ENCODE data around the gene DNM1.

Gene DNM1

GRCh38 chr9:128205296-128205944 is 2.2 kb downstream of the DNM1 start:
- no peak for DNase-seq (ENCODE audit: low spot score)

DNA sequence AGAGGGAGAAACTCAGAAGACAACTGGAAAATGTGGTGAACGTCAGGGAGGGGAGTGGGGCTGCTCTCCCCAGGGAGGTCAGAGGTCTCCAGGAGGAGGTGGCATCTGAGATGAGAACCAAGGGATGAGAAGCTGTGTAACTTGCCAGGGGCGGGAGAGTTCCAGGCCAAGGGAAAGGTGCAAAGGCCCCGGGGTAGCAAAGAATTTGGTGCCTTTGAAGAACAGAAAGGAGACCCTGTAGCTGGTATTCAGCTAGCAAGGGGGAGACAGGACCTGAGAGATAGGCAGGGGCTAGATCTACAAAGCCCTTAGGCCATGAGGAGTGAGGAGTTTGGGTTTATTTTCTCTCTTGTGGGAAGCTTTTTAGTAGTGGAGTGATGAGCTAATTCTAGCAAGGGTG is 3.3 kb downstream of the DNM1 start:
- no peak for DNase-seq (ENCODE audit: low spot score)

DNA sequence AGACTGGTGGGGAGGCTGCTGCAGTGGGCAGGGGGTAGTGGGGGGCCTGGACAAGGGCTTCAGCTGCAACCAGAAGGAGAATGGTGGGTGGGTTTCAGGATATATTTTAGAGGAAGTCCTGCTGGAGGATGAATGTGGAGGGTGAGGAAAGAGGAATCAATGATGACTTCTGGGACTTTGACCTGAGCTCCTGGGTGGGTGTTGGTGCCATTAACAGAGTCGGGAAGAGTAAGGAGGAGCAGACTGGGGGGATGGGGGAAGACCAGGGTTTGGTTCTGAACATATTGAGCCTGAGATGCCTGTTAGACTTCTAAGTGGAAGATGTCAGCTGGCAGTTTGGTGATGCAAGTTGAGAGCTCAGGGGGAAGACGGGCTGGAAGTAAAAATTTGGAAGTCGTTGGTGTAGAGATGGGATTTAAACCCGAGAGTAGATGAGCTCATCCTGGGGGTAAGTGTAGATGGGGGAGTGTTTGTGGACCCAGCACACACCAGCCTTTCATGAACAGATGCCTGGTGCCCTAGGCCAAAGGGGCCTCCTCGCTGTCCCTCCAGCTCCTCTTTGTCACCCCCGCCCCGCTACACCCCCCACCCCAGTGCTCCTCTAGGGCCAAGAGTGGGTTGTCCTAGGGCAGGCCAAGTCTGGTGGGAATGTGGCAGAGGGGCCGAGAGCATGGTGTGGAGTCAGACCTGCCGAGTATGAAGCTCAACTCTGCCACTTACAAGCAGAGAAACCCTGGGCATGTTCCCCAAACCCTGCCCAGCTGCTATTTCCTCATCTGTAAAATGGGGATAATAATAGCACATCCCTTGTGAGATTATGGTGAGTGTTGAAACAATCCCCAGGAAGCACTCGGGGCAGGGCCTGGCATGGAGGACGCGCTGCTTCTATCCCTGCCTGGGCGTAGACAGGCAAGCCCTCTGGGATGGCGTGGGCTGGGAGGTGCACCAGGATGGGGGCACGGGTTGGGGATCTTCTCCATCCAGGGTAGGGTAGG is 4.0 kb downstream of the DNM1 start:
- DNase-seq (ENCODE audit: low spot score) = no peak

GRCh38 chr9:128208386-128208785 is 5.2 kb downstream of the DNM1 start:
- no peak for DNase-seq (ENCODE audit: low spot score)

GRCh38 chr9:128208946-128209669 is 5.9 kb downstream of the DNM1 start:
- no peak for DNase-seq (ENCODE audit: low spot score)

DNA sequence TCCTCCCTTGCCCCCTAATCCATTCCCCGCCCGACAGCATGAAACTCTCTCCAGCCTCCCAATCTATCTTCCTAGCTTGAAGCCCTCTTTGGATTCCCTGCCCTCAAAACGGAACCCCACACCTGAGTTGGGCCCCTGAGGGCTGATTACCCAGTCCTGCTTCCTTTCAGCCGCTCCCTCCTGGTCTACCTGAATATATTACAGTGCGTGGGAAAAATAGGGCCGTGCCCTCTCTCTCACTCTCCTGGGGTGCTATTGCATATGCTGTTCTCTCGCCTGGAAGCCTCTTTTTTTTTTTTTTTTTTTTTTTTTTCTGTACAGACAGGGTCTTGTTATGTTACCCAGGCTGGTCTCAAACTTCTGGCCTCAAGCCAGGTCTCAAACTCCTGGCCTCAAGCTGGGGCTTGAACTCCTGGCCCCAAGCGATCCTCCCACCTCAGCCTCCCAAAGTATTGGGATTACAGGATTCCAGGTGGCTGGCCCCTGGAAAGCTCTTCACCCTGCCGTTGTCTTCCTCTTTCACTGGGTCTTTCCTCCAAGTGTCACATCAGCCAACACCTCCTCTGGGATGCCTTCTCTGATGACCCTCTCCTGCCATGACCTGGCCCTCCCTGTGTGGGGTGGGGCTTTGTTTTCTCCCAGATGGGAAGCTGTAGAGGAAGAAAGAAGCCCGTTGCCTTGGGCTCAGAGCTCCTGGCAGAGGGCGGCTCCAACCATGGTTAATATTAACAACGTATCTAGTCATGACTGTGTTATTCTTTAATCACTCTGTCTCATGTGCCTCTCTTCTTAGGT is 8.2 kb downstream of the DNM1 start:
- no peak for DNase-seq (ENCODE audit: low spot score)

DNA sequence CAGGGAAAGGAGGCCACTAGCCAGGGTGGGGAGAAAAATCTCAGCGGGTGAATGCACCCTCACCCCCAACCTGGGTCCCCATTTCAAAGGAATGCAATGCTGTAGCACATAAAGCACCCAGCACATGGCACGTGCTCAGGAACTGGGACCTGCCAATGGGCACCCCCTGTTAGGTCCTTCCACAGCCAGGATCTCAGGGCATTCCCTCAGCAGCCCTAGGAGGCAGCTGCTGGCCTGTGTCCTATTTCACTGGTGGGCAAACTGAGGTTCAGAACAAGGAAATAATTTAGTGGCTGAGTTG is 8.8 kb downstream of the DNM1 start:
- no peak for DNase-seq (ENCODE audit: low spot score)

GRCh38 chr9:128213746-128214497 is 10.7 kb downstream of the DNM1 start:
- DNase-seq (ENCODE audit: low spot score) = no peak

DNA sequence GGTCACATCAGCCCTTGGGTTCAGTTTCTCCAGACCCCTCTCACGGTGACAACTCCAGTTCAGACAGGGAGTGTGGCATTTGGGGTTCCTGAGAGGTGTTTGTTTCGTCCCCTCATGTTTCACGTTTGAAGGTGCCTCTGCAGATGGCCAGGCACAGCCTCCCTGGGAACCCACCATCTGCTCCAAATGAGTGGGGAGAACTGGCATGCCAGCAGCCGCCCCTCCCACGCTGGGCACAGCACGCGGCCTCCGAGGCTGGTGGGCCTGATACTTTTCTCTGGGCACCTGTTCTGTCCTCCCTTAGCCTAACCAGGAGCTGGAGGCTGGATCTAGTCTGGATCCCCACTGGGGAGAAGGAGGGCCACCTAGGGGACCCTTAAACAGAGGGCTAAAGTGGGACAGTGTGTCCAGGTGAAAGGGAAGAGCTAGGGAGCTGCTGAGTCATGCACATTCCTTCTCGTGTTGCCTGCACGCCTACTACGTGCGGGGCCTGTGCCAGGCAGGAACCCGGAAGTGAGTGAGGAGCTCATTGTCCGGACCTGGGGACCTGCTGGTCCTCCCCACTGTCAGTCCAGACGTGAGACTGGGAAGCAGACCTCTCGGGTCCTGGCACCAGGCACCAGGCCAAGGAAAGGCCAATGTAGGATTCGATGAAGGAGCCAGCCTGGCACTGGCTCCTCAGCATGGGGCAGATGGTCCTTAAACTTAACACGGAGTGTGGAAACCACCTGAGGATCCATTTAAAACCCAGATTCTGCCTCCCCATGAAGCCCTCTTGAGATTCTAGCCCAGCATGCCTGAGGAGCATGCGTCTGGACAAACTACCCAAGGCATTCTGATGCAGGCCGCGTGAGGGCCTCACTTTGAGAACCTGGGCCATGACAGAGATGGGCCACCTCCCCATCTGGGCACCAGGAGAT is 11.7 kb downstream of the DNM1 start:
- no peak for DNase-seq (ENCODE audit: low spot score)

GRCh38 chr9:128215491-128216409 is 12.6 kb downstream of the DNM1 start:
- no peak for DNase-seq (ENCODE audit: low spot score)

DNA sequence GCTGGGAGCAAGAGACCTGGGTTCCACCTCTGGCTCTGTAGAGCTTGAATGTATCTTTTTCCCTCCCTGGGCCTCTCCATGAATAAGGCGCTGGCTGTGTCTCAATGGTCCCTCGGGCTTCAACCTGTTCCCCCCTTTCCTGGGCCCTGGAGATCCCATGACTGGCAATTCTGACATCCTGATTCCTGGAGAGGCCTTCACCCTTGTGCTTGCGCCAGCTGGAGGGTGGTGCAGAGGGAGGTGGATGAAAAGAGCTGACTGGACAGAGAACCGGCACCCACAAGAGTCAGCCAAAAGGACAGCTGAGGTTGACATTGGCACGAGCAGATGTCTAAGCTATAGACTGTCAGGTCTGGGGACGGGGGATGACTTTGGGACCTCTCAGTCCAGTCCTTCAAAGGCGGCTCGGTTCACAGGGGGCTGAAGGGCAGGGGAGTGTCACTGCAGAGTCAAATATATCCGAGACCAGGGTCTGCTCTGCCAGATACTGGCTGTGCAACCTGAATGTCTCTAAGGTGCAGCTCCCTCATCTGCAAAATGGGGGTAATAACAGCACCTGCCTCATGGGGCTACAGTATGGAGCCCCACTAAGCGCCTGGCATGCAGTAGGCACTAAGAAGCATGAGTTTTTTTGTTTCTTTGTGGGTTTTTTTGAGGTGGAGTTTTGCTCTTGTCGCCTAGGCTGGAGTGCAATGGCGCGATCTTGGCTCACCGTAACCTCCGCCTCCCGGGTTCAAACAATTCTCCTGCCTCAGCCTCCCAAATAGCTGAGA is 13.8 kb downstream of the DNM1 start:
- DNase-seq (ENCODE audit: low spot score) = no peak

DNA sequence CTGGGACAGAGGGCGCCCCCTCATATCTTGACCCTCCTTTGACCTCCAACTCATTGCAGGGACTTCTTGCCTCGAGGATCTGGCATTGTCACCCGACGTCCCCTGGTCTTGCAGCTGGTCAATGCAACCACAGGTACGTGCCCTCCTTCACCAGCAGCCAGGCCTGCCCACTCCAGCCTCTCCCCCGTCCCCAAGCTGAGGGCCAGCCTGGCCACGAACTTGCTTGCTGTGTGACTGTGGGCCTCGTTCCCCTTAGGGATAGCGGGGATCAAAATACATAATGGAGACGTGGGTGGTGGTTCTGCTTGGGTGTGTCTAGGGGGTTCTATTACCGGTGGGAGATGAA is 15.0 kb downstream of the DNM1 start:
- no peak for DNase-seq (ENCODE audit: low spot score)

DNA sequence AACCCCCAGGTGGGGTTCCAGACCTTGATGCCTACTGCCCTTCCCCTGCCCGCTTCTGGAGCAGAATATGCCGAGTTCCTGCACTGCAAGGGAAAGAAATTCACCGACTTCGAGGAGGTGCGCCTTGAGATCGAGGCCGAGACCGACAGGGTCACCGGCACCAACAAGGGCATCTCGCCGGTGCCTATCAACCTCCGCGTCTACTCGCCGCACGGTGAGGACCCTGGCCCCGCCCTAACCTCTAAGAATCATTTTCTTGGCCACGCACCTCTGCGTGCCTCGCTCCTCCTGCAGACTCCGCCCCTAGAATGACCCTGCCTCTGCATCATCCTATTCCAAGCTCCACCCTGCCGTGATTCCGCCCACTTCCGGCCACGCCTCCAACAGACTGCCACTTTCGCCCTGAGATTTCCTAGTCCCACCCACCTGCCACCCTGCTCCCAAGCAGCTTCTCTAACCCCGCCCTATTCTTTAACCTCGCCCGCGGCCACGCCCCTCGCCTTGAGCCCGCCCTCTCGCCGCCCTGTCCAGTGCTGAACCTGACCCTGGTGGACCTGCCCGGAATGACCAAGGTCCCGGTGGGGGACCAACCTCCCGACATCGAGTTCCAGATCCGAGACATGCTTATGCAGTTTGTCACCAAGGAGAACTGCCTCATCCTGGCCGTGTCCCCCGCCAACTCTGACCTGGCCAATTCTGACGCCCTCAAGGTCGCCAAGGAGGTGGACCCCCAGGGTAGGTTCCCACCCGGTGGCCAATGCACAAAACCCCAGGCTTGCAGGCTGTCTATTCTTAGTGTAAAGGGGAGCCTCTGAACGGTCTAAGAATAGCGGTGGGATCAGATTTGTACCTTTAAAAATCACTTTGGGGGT is 15.6 kb downstream of the DNM1 start:
- DNase-seq (ENCODE audit: low spot score) = peak; percentile 99

- no peak for DNase-seq (ENCODE audit: low spot score)
These were observed 16.7 kb downstream of the DNM1 start for GRCh38 chr9:128219831-128220230.

DNA sequence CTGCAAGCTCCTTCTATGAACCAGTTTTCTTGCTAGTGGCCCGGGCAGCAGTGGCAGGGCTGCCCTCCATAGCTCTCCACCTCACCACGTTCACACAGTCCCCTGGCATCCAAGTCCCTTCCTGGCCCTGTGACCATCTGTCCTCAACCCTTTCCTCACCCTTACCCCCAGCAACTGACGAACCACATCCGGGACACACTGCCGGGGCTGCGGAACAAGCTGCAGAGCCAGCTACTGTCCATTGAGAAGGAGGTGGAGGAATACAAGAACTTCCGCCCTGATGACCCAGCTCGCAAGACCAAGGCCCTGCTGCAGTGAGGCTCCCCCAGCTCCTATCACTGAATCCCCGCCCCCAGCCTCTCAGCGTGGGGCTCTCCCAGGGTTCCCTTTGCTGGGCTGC is 18.8 kb downstream of the DNM1 start:
- DNase-seq (ENCODE audit: low spot score) = no peak

- DNase-seq (ENCODE audit: low spot score) = no peak
These were observed 19.9 kb downstream of the DNM1 start for GRCh38 chr9:128222880-128223670.

GRCh38 chr9:128224877-128225276 is 21.7 kb downstream of the DNM1 start:
- no peak for DNase-seq (ENCODE audit: low spot score)

All from RKO (cell line).